ENCODE data around the gene TIMMDC1. TPM values are rescaled to one million over a fixed set of nuclear protein-coding genes. Genes with fewer than 3 reads are reported as not detected.

Gene TIMMDC1
- total and polyA plus RNA-seq, 10 of the 15 experiments (the other 5 are each of a cell fraction or from before 2014, with no cell fraction given) = 55.9 to 146 (median 72.1) TPM

DNA sequence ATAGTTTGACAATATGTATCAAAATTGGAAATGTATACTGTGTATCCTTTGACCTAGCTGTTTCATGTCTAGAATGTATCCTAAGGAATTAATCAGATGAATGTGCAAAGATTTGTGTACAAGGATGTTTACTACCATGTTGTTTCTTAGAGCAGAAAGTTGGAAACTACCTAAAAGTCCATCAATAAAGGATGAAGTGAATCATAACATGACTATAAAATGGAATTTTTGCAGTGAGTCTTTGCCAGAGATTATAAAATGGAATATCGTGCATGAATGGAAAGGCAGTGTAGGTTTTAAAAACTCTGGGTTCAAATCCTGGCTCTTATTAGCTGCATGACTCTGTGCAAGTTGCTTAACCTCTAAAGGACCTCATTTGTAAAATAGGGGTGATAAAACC, 15.2 kb upstream of the TIMMDC1 start:
- Histone ChIP-seq H3K79me2 (ENCODE audit: control insufficient read depth, insufficient read depth, low read length) (no peaks in the 10 kb centered on the region), H3K36me3 (ENCODE audit: control insufficient read depth in 2 of 2, insufficient read depth in 2 of 2, low read length in 1 of 2) (peaks cover 4 to 23% of the 10 kb centered on the region in 2 experiments), H3K4me3 (no peak overlapping the region), H4K20me1 (ENCODE audit: control insufficient read depth, insufficient read depth) (no peaks in the 10 kb centered on the region), H3K27ac (ENCODE audit: control insufficient read depth, insufficient read depth) (peak overlapping the region; percentile 30; the same call in 1 of the 2 replicates), H3K9me3 (replicated peaks; ENCODE audit: control insufficient read depth, insufficient read depth, low read length) (no peaks in the 10 kb centered on the region), H2AFZ (ENCODE audit: control insufficient read depth, low read depth, low read length) (no peak overlapping the region), H3K4me2 (ENCODE audit: control insufficient read depth, insufficient read depth) (no peak overlapping the region), H3K4me1 (ENCODE audit: control insufficient read depth, insufficient read depth, low read length) (no peaks in the 10 kb centered on the region; the same call in 1 of the 2 replicates), H3K27me3 (replicated peaks in 1 of 2; ENCODE audit: control insufficient read depth in 2 of 2, insufficient read depth in 2 of 2, low read length in 1 of 2) (no peaks in the 10 kb centered on the region), H3K9ac (ENCODE audit: control insufficient read depth, insufficient read depth, low read length) (no peak overlapping the region)
- SMC1A ChIA-PET (ENCODE audit: uncharacterized antibody, unreplicated experiment) = interaction anchor here (1.4 kb wide), 1 partner anchor 15 kb away, joined by 3 read pairs; the partner anchor contains the start of gene TIMMDC1
- RAD21 ChIA-PET (ENCODE audit: unreplicated experiment) = no interaction called here
- ATAC-seq (peak; percentile 15; the same call in 2 of the 3 replicates), FAIRE-seq (no peak), DNase-seq (ENCODE audit: low read depth, low spot score) (no peak)
- POLR2A ChIA-PET = no interaction called here
- TSS peak; percentile 7 for BruUV-seq (replicated peaks)
- CTCF ChIA-PET = interaction anchor here (1.0 kb wide), 1 partner anchor 19 kb away, joined by 3 read pairs; no protein-coding TSS in a partner anchor
- TF ChIP-seq CBFB (IDR thresholded peaks at IDR 0.05; ENCODE audit: low read depth) (no peak), NFYA (IDR thresholded peaks at IDR 0.05; ENCODE audit: borderline replicate concordance, low read depth, low read length) (no peak), SP1 (IDR thresholded peaks at IDR 0.05; ENCODE audit: low read depth, low read length) (no peak), BMI1 (IDR thresholded peaks at IDR 0.05; ENCODE audit: borderline replicate concordance) (no peak), USF1 (IDR thresholded peaks at IDR 0.05; ENCODE audit: borderline replicate concordance, extremely low read length, insufficient read depth, low read depth, low read length) (no peak), EZH2 (IDR thresholded peaks at IDR 0.05; ENCODE audit: borderline replicate concordance, control insufficient read depth, low read depth, low read length) (no peak), MAX (IDR thresholded peaks at IDR 0.05; ENCODE audit: low read depth, low read length) (no peak), ZSCAN29 (IDR thresholded peaks at IDR 0.05) (no peak), MXI1 (IDR thresholded peaks at IDR 0.05; ENCODE audit: low read depth, low read length) (no peak), ZNF217 (IDR thresholded peaks at IDR 0.05) (no peak), ESRRA (IDR thresholded peaks at IDR 0.05; ENCODE audit: low read length) (no peak), HDGF (IDR thresholded peaks at IDR 0.05) (no peak), SMARCA5 (IDR thresholded peaks at IDR 0.05) (no peak), CHD1 (IDR thresholded peaks at IDR 0.05; ENCODE audit: low read depth, low read length) (no peak), NFIC (IDR thresholded peaks at IDR 0.05; ENCODE audit: low read depth, low read length) (no peak), ZNF274 (IDR thresholded peaks at IDR 0.05; ENCODE audit: insufficient read depth, insufficient read length) (no peak)
- TF ChIP-seq, protein P1, sequence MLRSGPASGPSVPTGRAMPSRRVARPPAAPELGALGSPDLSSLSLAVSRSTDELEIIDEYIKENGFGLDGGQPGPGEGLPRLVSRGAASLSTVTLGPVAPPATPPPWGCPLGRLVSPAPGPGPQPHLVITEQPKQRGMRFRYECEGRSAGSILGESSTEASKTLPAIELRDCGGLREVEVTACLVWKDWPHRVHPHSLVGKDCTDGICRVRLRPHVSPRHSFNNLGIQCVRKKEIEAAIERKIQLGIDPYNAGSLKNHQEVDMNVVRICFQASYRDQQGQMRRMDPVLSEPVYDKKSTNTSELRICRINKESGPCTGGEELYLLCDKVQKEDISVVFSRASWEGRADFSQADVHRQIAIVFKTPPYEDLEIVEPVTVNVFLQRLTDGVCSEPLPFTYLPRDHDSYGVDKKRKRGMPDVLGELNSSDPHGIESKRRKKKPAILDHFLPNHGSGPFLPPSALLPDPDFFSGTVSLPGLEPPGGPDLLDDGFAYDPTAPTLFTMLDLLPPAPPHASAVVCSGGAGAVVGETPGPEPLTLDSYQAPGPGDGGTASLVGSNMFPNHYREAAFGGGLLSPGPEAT (IDR thresholded peaks at IDR 0.05; ENCODE audit: low read depth) = no peak
- TF ChIP-seq, protein P2, sequence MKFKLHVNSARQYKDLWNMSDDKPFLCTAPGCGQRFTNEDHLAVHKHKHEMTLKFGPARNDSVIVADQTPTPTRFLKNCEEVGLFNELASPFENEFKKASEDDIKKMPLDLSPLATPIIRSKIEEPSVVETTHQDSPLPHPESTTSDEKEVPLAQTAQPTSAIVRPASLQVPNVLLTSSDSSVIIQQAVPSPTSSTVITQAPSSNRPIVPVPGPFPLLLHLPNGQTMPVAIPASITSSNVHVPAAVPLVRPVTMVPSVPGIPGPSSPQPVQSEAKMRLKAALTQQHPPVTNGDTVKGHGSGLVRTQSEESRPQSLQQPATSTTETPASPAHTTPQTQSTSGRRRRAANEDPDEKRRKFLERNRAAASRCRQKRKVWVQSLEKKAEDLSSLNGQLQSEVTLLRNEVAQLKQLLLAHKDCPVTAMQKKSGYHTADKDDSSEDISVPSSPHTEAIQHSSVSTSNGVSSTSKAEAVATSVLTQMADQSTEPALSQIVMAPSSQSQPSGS (IDR thresholded peaks at IDR 0.05; ENCODE audit: low read length) = no peak
- WGBS (ENCODE audit: insufficient coverage, insufficient replicate concordance, low lambda C conversion rate, missing lambda C conversion rate) = 60% methylated on average over 1 of the region's 1 CpG
- intact Hi-C loops (cut with micrococcal nuclease; ENCODE audit: unreplicated experiment) = no loop called here
- in situ Hi-C loops (cut with MboI) = no loop called here

Data from GM12878 (cell line).